Measurements from ENCODE around the gene ZNF507. TPM values are rescaled to one million over a fixed set of nuclear protein-coding genes. Genes with fewer than 3 reads are reported as not detected.

ZNF507 gene
- 10 to 100 TPM; 22.7 to 34.2 TPM for total RNA-seq

DNA sequence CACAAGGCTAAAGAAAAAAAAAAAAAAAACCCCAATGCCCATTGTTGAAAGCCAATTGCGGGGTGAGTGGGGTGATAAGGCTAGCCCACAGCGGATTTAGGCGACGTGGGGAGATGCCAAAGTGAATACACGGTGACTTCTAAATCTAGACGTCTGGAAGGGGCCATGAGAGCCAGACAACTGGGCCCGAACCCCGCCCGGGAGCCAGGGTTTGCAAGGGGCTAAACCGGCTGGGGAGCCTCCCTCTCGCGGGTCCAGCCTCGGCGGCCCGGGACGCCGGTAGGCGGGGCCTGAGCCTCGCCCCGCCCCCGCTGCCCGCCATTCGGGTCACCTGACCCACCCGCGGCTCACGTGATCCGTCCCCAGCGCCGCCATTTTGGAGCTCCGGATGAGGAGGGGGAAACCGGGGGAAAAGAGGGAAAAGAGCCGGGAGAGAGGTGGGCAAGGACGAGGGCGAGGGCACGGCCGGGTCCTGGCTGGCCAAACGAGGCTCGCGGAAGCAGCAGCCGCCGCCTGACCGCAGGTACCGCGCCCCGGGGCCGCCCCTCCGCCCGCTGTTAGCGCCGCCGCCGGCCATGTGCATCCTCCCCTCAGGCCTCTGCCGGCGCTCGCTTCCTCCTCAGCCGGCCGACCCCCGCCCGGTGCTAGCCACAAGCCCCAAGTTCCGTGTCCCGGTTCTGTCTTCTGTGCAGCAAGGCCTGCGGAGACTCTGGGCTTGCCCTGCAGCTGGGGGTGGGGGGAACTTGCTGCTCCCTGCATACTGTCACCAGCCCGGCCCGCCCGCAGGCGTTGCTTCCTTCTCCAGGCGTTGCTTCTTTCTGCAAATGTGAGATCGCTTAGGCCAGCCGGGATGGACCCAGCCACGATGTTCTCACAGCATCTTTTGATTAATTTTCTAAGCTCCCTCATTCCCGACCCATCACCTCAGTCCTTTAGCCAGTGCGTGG lies at the start of gene ZNF507:
Gene ZNF507 (plus strand): TSS at position 350 of the 947 bp plus-strand sequence. CDS start 7,221 bp downstream, outside the sequence.
- H3K36me3 Mint-ChIP-seq = peaks cover 23 to 26% of the 10 kb centered on the region in 2 donors
- no peaks in the 10 kb centered on the region for H3K9me3 Mint-ChIP-seq
- ATAC-seq = peak; percentile 84 to 86
- DNase-seq (ENCODE audit: low spot score in 2 of 2) = peak; percentile 86 to 87
- peak within 1 kb of the TSS; percentile 97 for H3K27ac Mint-ChIP-seq

DNA sequence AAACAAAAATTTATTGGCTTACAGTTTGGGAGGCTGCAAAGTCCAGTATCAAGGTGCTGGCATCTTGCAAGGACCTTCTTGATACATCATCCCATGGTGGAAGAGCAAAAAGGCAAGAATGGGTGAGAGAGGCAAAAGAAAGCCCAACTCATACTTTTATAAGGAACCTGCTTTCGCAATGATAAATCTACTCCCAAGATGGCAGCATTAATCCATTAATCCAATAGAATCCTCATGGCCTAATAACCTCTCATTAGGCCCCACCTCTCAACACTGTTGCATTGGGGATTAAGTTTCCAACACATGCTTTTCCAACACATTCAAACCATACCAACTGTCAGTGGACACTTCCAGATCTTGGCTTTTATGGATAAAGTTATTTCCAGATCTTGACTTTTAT lies 48.7 kb upstream of the ZNF507 start:
- no peaks in the 10 kb centered on the region for H3K36me3 Mint-ChIP-seq
- H3K27ac Mint-ChIP-seq = no peak overlapping the region
- peaks cover 0 to 3% of the 10 kb centered on the region in 2 donors for H3K9me3 Mint-ChIP-seq
- DNase-seq (ENCODE audit: low spot score in 2 of 2) (no peak), ATAC-seq (no peak)

DNA sequence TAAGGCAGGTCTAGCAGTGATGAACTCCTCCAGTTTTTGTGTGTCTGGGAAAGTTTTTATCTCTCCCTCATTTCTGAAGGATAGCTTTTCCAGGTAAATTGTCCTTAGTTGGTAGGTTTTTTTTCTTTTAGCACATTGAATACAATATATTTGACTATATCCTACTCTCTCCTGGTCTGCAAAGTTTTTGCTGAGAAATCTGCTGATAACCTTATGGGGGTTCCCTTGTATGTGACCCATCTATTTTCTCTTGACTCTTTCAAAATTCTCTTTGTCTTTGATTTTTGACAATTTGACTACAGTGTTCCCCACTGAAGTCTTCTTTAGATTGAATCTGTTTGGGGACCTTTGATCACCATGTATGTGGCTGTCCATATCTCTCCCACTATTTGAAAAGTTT lies 42.6 kb upstream of the ZNF507 start:
- DNase-seq (ENCODE audit: low spot score in 2 of 2) = no peak
- no peak for ATAC-seq
- H3K36me3 Mint-ChIP-seq = peaks cover 0 to 23% of the 10 kb centered on the region in 2 donors
- H3K27ac Mint-ChIP-seq = no peak overlapping the region
- peaks cover 9 to 22% of the 10 kb centered on the region in 2 donors for H3K9me3 Mint-ChIP-seq

DNA sequence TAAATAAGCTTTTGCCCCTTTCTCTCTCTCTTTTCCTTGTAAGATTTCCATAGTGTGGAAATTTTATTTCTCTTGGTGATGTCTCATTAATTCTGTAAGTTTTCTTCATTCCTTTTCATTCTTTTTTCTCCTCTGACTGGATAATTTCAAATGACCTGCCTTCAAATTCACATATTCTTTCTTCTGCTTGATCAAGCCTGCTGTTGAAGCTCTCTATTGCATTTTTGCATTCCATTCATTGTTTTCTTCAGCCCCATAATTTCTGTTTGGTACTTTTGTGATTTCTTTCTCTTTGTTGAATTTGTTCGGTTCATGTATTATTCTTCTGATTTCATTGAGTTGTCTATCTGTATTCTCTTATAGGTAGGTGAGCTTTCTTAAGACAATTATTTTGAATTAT lies 42.2 kb upstream of the ZNF507 start:
- ATAC-seq (no peak), DNase-seq (ENCODE audit: low spot score in 2 of 2) (no peak)
- Mint-ChIP-seq H3K36me3 (peaks cover 0 to 23% of the 10 kb centered on the region in 2 donors), H3K27ac (no peak overlapping the region), H3K9me3 (peaks cover 9 to 22% of the 10 kb centered on the region in 2 donors)

DNA sequence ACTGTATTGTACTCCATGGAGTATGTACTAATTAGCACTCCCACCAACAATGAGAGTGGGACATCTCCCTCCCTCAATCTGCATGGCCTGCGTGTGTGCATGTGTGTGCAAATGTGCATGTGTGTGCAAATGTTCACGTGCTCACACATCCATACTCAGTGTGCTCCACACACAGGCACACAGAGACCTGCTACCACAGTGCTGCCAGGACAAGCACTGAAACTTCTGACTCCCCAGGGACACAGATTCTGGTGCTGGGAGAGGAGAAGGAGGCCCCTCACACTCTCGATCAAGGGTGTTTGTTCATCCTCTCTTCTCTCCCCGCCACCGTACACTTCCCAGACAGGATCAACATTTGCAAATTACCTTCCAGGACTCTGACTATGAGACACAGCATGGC lies 37.8 kb upstream of the ZNF507 start:
- no peak for ATAC-seq
- Mint-ChIP-seq H3K36me3 (peaks cover 0 to 23% of the 10 kb centered on the region in 2 donors), H3K27ac (no peak overlapping the region), H3K9me3 (peaks cover 9 to 18% of the 10 kb centered on the region in 2 donors)
- DNase-seq (ENCODE audit: low spot score in 2 of 2) = no peak

DNA sequence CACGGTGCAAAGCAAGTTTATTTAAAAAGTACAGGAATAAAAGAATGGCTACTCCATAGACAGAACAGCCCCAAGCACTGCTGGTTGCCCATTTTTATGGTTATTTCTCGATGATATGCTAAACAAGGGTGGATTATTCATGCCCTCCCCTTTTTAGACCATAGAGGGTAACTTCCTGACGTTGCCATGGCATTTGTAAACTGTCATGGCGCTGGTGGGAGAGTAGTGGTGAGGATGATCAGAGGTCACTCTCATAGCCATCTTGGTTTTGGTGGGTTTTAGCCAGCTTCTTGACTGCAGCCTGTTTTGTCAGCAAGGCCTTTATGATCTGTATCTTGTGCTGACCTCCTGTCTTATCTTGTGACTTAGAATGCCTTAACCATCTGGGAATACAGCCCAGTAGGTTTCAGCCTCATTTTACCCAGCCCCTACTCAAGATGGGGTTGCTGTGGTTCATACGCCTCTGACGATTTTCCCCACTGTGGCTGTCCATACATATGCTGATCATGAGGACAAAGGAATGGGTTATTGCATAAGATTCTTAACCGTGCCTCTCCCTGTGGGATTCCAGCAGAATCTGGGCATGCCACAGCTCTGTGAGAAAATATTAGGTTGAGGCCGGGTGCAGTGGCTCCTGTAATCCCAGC lies 36.9 kb upstream of the ZNF507 start:
- peaks cover 0 to 15% of the 10 kb centered on the region in 2 donors for H3K36me3 Mint-ChIP-seq
- peaks cover 3 to 12% of the 10 kb centered on the region in 2 donors for H3K9me3 Mint-ChIP-seq

DNA sequence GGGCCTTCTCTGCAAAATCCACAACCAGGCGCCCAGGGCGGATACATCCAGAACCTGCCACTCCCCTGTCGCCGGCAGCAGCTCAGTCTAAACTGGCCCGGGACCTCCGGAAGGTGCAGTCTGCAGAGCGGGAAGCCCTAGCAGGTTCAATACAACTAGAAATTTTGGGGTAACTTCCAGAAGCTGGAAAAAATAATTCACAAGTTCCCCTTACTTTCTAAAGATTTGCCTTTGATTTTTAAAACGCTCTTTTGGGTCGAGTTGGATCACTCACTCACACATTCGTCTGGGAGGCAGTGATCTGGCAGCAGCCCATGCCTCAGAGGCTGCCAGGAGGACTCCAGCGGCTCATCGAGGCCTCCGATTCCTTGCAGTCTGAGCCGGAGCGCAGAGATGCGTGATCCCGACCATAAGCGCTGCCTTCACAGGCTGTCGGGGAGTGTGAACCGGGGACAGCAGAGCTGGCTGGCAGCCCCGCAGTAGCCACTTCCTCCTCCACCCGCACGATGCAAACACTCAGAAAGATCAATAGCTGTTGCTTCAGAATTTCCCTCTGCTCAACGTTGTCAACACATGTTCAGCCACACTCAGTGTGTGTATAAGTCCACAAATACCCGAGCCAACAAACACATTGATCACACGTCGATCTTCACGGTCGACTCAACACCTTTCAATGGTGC lies 35.6 kb upstream of the ZNF507 start:
- Mint-ChIP-seq H3K9me3 (peaks cover 0 to under 1% of the 10 kb centered on the region in 2 donors), H3K27ac (no peak overlapping the region), H3K36me3 (peaks cover 0 to 5% of the 10 kb centered on the region in 2 donors)
- DNase-seq (ENCODE audit: low spot score in 2 of 2) (no peak), ATAC-seq (no peak)

More for the DNA sequence above, 36.9 kb upstream of the ZNF507 start:
- no peak overlapping the region for H3K27ac Mint-ChIP-seq
- ATAC-seq (no peak), DNase-seq (ENCODE audit: low spot score in 2 of 2) (no peak)

DNA sequence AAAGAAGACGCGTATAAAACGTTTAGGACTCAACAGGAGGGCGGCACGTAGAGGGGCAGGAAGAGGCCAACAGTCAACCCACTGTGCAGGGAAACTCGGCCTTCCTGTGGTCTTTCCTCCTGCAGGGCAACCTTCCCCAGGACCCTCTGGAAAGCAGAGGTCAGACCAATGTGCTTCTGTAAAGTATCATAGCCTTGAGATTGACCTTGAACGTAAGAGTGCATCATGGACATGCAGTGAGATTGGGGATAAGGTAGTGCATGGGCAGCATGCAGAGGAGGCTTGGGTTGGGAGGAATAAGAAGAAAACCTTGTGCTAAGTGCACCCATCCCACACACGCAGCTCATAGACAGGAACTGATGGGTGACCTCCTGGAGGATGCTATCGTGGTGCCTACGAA lies 34.0 kb upstream of the ZNF507 start:
- Mint-ChIP-seq H3K27ac (no peak overlapping the region), H3K36me3 (peaks cover 0 to 4% of the 10 kb centered on the region in 2 donors), H3K9me3 (no peaks in the 10 kb centered on the region)
- ATAC-seq (no peak), DNase-seq (ENCODE audit: low spot score in 2 of 2) (no peak)

DNA sequence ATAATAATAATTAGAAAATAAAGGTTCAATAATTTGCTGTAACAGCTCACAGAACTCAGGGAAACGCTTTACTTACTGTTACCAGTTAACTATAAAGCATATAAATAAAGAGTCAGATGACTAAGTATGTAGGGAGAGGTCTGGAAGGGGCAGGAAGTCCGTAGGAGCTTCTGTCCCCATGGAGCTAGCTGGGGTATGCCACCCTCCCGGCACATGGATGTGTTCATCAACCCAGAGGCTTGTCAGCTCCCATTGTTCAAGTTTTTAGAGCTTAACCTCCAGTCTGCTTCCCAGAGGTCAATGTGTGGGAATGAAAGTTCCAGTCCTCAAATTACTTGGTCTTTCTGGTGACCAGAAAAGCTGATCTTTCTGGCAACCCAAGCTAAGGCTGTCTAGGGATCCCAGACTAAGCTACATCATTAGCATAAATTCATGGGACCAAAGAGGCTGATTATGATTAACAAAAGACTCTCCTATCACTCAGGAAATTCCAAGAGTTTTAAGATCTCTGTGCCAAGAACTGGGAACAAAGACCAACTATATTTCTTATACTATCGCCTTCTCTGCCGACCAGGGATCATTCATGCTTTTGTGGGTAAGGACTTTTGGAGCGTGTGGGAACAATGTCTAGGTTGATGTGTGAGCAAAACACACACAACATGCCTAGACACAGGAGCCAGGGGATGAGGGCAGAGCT lies 31.7 kb upstream of the ZNF507 start:
- Mint-ChIP-seq H3K36me3 (no peaks in the 10 kb centered on the region), H3K9me3 (no peaks in the 10 kb centered on the region), H3K27ac (no peak overlapping the region)
- ATAC-seq = no peak
- DNase-seq (ENCODE audit: low spot score in 2 of 2) = no peak

DNA sequence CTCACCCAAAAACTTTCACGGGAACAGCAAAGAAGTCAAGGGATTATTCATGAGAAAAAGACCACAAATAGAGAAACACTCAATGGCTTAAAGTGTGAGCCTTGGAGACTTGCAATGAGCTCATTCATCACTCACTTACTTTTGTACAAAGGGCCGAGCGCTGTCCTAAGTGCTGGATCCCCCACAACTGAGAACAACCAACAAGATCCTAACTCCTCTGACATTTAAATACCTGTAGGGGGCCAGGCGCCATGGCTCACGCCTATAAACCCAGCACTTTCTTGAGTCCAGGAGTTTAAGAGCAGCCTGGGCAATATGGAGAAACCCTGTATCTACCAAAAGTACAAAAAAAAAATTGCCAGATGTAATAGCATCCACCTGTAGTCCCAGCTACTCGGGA lies 29.4 kb upstream of the ZNF507 start:
- Mint-ChIP-seq H3K36me3 (no peaks in the 10 kb centered on the region), H3K27ac (no peak overlapping the region), H3K9me3 (no peaks in the 10 kb centered on the region)
- DNase-seq (ENCODE audit: low spot score in 2 of 2) (no peak), ATAC-seq (no peak)

DNA sequence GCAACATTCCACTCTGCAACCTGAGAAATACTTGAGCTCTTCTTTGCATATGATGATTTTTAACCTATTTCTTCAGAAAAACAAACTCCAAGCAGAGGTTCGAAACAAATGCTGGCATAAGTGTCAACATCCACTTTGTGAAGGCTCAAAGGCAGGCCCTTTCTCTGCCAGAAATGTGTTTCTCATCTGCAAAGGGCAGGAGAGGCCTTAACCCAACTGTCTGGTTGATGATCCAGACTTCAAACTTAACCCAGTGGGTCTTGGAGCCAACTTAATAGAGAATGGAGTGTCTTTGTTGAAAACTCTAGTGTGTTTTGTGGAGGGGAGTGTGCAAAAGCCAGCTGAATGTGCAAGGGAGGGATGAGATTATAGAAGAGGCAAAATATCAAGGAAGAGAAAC lies 28.3 kb upstream of the ZNF507 start:
- no peak for ATAC-seq
- H3K36me3 Mint-ChIP-seq = no peaks in the 10 kb centered on the region
- DNase-seq (ENCODE audit: low spot score in 2 of 2) = no peak
- H3K9me3 Mint-ChIP-seq = no peaks in the 10 kb centered on the region
- H3K27ac Mint-ChIP-seq = no peak overlapping the region

DNA sequence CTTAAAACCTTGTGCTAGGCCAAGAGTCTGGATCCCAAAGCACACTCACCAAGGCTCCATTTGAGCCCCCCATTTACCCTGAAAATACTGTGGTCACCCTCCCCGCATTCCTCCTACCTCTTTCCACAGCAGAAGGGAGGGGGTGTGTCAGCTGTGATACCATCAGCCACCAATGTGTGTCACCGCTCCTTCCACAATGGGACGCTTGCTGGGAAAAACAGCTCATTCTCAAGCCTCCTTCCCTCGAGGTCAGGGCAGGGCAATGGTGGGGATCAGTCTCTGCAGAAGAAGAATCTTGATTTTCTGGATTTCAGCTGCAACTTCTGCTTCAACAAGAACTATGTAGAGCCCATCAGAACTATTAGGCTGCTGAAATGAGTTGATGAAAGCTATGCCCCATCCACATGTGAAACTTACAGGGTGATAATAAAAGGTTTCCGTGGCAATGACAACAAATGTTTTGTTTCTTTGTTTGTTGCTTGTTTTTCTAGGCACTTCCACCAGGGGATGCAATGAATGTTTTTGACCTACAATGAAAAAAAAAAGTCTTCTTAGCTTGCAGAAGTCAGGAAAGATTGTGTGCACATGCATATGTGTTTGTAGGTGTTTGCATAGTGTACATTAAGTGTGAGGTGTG lies 26.4 kb upstream of the ZNF507 start:
- Mint-ChIP-seq H3K36me3 (no peaks in the 10 kb centered on the region), H3K9me3 (no peaks in the 10 kb centered on the region), H3K27ac (no peak overlapping the region)
- ATAC-seq (peak in 1 of 2 donors; percentile 34), DNase-seq (ENCODE audit: low spot score in 2 of 2) (no peak)

DNA sequence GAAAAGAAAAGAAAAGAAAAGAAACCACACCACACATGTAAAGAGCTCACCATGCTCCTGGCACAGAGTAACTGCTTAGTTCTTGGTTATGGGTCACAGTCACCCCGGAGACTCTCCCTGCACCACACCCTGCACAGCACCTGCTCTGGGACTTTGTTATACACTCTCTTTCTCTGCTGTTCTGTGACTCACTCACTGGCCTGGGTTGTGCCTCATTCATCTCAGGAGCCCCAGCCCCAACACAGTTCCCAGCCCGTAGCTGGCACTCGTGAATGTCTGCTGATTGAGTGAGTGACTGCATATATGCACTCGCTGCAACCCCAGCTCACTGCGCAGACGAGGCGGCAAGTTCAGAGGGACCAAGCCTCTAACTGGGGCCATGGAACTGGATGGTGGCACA lies 22.9 kb upstream of the ZNF507 start:
- Mint-ChIP-seq H3K36me3 (no peaks in the 10 kb centered on the region), H3K9me3 (no peaks in the 10 kb centered on the region), H3K27ac (no peak overlapping the region)
- ATAC-seq (no peak), DNase-seq (ENCODE audit: low spot score in 2 of 2) (no peak)

DNA sequence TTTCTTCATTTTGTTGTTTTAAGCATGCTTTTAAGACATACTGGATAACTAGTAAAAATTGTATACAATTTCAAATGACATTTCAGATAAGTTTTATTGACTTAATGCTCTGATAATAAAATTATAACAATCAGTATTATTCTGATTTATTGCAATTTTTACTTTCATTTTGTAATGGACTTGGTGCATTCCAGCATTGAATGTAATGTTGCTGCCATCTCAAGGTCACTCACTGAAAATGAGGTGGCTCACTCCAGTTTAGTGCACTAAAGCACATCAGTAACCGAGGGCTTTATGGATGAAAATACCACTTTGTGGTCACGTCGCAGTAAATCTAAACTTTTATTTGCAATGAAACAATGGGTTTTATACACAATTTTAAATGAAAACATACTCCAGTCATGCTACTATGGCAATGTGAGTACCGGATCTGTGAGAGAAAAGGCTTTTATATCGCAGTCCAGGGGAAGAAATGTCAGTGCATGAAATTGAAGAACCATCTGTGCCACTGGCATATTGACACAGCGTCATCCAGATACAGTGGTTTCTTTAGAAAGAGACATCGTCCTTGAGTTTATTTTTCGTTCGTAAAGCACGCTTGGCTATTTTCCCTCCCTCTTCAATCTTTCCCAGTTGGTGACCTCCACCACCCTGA lies 20.7 kb upstream of the ZNF507 start:
- H3K36me3 Mint-ChIP-seq = no peaks in the 10 kb centered on the region

DNA sequence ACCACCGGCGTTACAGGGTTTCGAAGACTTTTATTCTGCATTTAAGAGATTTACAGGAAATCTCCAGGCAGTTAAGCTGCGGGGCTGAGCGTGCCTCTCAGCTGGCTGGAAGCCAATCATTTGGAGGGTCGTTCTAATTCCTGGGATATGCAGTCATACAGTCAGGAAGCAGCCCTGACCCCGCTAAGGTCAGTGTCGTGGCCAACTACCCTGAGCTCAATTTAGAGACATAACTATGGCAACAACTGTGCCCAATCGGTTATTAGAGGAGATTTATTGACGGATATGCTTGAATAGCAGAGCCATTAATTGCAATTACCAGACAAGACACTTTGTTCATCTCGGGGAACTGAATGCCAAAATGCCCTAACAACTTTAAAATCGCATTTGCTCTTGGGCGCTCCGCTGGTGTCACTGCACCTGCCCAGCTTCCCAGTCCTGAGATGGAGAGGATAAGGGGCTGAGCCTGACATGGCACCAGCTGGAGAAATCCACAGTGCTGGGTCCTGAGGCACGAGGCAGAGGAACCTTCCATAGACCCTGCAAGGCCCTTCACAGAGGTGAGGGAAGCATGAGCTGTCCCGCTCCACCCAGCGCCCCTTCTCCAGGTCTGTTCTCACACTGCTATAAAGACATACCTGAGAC lies 15.1 kb upstream of the ZNF507 start:
- Mint-ChIP-seq H3K27ac (no peak overlapping the region), H3K36me3 (no peaks in the 10 kb centered on the region), H3K9me3 (no peaks in the 10 kb centered on the region)
- ATAC-seq = no peak
- no peak for DNase-seq (ENCODE audit: low spot score in 2 of 2)

More for the DNA sequence above, 20.7 kb upstream of the ZNF507 start:
- no peak for DNase-seq (ENCODE audit: low spot score in 2 of 2)
- Mint-ChIP-seq H3K9me3 (no peaks in the 10 kb centered on the region), H3K27ac (no peak overlapping the region)
- no peak for ATAC-seq

Measured in activated naive CD4-positive, alpha-beta T cell treated with anti-CD3 and anti-CD28 coated beads, Interleukin-2, amount 50 U/mL, for 72 hours (primary cell).